ENCODE data around the gene RAB37.

DNA sequence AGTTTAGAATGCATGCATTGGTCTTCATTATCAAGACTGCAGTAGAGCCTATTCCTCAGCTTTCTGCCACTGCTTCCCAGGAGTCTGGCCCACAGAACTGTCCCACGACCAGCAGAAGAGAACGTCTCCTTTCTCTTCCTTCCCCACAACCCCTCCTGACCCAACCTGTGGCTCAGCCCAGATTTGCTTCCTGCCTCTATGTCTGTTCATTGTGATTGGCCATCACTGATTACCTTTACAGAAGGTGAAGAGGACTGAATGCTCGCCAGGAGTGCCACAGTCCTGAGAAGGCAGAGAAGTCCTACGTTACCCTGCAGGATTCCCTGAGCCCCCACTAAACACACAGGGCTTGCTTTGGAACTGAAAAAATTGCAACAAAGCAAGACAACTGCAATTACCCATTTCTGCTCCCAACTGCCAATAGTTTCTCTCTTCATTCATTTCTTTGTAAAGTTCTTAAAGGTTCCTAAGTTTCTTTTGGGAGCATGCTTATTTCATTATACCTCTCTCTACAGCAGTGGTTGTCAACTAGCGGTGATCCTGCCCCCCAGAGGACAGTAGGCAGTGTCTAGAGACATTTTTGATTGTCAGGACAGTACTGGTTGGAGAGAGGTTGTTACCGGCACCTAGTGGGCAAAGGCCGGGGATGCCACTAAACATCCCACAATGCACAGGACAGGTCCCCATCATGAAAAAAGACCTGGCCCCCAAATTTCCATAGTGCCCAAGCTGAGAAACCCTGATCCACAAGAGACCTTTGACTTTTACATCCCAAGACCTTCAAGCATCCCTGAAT is 43.6 kb downstream of the RAB37 start:
- peak; percentile 69 to 96 (median 92) for TF ChIP-seq CTCF (IDR thresholded peaks at IDR 0.05 in 2 of 3, conservative IDR thresholded peaks at IDR 0.05 in 1 of 3; ENCODE audit: insufficient read depth in 2 of 3, low read depth in 1 of 3, low read length in 3 of 3)
- no peak for TF ChIP-seq NCOA4 (IDR thresholded peaks at IDR 0.05; ENCODE audit: partially characterized antibody)
- no peak for TF ChIP-seq ZBTB8A (IDR thresholded peaks at IDR 0.05; ENCODE audit: partially characterized antibody)
- no peak for TF ChIP-seq ID3 (CRISPR knock-in tag; IDR thresholded peaks at IDR 0.05)
- no peak for TF ChIP-seq ID3 (tag; IDR thresholded peaks at IDR 0.05)
- TF ChIP-seq NR0B1 (IDR thresholded peaks at IDR 0.05; ENCODE audit: partially characterized antibody), result no peak
- TF ChIP-seq, protein P1, sequence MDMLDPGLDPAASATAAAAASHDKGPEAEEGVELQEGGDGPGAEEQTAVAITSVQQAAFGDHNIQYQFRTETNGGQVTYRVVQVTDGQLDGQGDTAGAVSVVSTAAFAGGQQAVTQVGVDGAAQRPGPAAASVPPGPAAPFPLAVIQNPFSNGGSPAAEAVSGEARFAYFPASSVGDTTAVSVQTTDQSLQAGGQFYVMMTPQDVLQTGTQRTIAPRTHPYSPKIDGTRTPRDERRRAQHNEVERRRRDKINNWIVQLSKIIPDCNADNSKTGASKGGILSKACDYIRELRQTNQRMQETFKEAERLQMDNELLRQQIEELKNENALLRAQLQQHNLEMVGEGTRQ (CRISPR knock-in tag; IDR thresholded peaks at IDR 0.05), result no peak
- no peak for TF ChIP-seq ZNF274 (IDR thresholded peaks at IDR 0.05; ENCODE audit: borderline replicate concordance, low read depth, low read length)
- no peak for TF ChIP-seq POLR2AphosphoS5 (IDR thresholded peaks at IDR 0.05; ENCODE audit: control insufficient read depth, insufficient read depth, low read depth, low read length)
- TF ChIP-seq CCNT2 (IDR thresholded peaks at IDR 0.05; ENCODE audit: borderline replicate concordance, extremely low read depth, insufficient read length, low read depth, low read length), result no peak
- TF ChIP-seq EZH2 (IDR thresholded peaks at IDR 0.05; ENCODE audit: borderline replicate concordance, low read depth, low read length), result no peak

Data from K562 (cell line).